A549 (cell line): ENCODE data around the gene ARL5C. TPM values are rescaled to one million over a fixed set of nuclear protein-coding genes. Genes with fewer than 3 reads are reported as not detected.
A peak's percentile ranks its signal among the peaks of the same experiment; 100 is the strongest.

Experiments
- ATAC-seq, 2 experiments: fragments of 200-7000 bp in 1 of 2; fragments of >200 bp in 1 of 2; cut with Nextera tagmentation in 1 of 2; cut with Tn5 transposase in 1 of 2; 3 replicates each; pipeline versions ENCODE4 v1.8.0 to v1.9.1; 2018 to 2020; ENCODE audit warnings: mild to moderate bottlenecking in 1 of 2, moderate library complexity in 1 of 2
- CTCF ChIA-PET: fragments of 300-600 bp; sonication (Branson Sonifier 250); formaldehyde crosslinking; extraction: SDS; loops from one replicate; lab custom pipeline; 2021; ENCODE audit warnings: antibody characterized with exemption, inconsistent platforms; lab: Yijun Ruan, JAX
- POLR2A ChIA-PET: fragments of 350-600 bp; formaldehyde crosslinking; extraction: SDS; loops from one replicate; lab custom pipeline; 2021; ENCODE audit warnings: antibody characterized with exemption, inconsistent platforms; lab: Yijun Ruan, JAX
- DNase-seq, 2 experiments: peaks; one replicate each; pipeline versions ENCODE4 v3.0.0 to v3.0.0-alpha.2; 2011 to 2016; ENCODE audit warnings: low read depth in 1 of 2, low spot score in 1 of 2
- FAIRE-seq: peaks from 2 replicates; lab custom pipeline; 2011; peaks lifted over from hg19 to GRCh38; lab: Jason Lieb, UNC
- H3K27ac ChIP-seq, 2 experiments: fragments of >200 bp; sonication (Bioruptor Twin); formaldehyde crosslinking; 3 replicates each; pipeline ENCODE4 v1.5.1; 2016 to 2017
- H3K4me1 ChIP-seq: fragments of >200 bp; sonication (Bioruptor Twin); formaldehyde crosslinking; 3 replicates; pipeline ENCODE4 v1.6.1; 2016
- H3K4me2 ChIP-seq: fragments of >200 bp; sonication (Bioruptor Twin); formaldehyde crosslinking; 3 replicates; pipeline ENCODE4 v1.6.1; 2016
- H3K4me3 ChIP-seq: fragments of >200 bp; sonication (Bioruptor Twin); formaldehyde crosslinking; 3 replicates; pipeline ENCODE4 v1.5.1; 2016
- H3K9me3 ChIP-seq: fragments of >200 bp; sonication (Bioruptor Twin); formaldehyde crosslinking; 3 replicates; pipeline ENCODE4 v1.6.1; 2016
- BCL3 ChIP-seq: fragments of >200 bp; sonication (Bioruptor Twin); formaldehyde crosslinking; IDR thresholded peaks from 3 replicates; pipeline ENCODE4 v1.6.1; 2016
- BHLHE40 ChIP-seq: IDR thresholded peaks from 2 replicates; pipeline ENCODE4 v1.6.1; 2012; ENCODE audit warnings: low read depth, low read length, inconsistent platforms
- CTCF ChIP-seq: fragments of >200 bp; sonication (Bioruptor Twin); formaldehyde crosslinking; IDR thresholded peaks from 3 replicates; pipeline ENCODE4 v1.5.1; 2016
- JUN ChIP-seq, 2 experiments: fragments of >200 bp; sonication (Bioruptor Twin); formaldehyde crosslinking; IDR thresholded peaks; 2 replicates in 1 of 2; 3 replicates in 1 of 2; pipeline ENCODE4 v1.6.1; 2016 to 2017
- JUNB ChIP-seq: fragments of >200 bp; sonication (Bioruptor Twin); formaldehyde crosslinking; IDR thresholded peaks from 2 replicates; pipeline ENCODE4 v1.6.1; 2016
- KDM5A ChIP-seq: fragments of 200-600 bp; sonication (generic); IDR thresholded peaks from 2 replicates; pipeline ENCODE4 v1.6.1; 2016; ENCODE audit warnings: antibody characterized with exemption, mild to moderate bottlenecking
- MAX ChIP-seq: IDR thresholded peaks from 2 replicates; pipeline ENCODE4 v1.6.1; 2012
- PBX3 ChIP-seq: IDR thresholded peaks from 2 replicates; pipeline ENCODE4 v1.6.1; 2012
- POLR2A ChIP-seq: IDR thresholded peaks from 2 replicates; pipeline ENCODE4 v1.6.1; 2012; ENCODE audit warnings: mild to moderate bottlenecking, low read length
- REST ChIP-seq: fragments of 200-600 bp; sonication (generic); IDR thresholded peaks from 2 replicates; pipeline ENCODE4 v1.6.1; 2016; ENCODE audit warnings: antibody characterized with exemption, mild to moderate bottlenecking, moderate library complexity
- TFCP2L1 ChIP-seq: fragments of 250-450 bp; sonication (Bioruptor Pico); IDR thresholded peaks from 2 replicates; pipeline ENCODE4 v1.5.0; 2021; ENCODE audit warnings: mild to moderate bottlenecking
- ZSCAN20 ChIP-seq: fragments of 250-450 bp; sonication (Bioruptor Pico); IDR thresholded peaks from 2 replicates; pipeline ENCODE4 v1.8.0; 2022; ENCODE audit warnings: mild to moderate bottlenecking, moderate library complexity
- WGBS: methylation state at CpG from one replicate; pipeline ENCODE4 v1.1.6; 2017; ENCODE audit errors: missing lambda C conversion rate; 5-methylcytosine and 5-hydroxymethylcytosine counted together
- polyA plus RNA-seq, 4 experiments: library from polyadenylated mRNA; depleted of rRNA in 3 of 4; stranded (reverse); fragments of >200 nt; fragmentation: RNase III in 1 of 4; extraction: RNeasy Plus Mini Kit Qiagen cat#74134 plus additional on column Dnase treatment in 1 of 4; gene quantifications; 2 replicates in 3 of 4; 3 replicates in 1 of 4; pipeline ENCODE4 v1.2.3, GENCODE V29; 2011 to 2017

The ARL5C gene
- polyA plus RNA-seq, 2 of the 4 experiments (the other 2 are of a cell fraction) = not detected

- no peak for FAIRE-seq
- CTCF ChIA-PET = interaction anchor here (0.6 to 31.5 kb wide), 8 partner anchors 14 to 214 kb away, joined by 3 to 1140 read pairs (median 3); no protein-coding TSS in a partner anchor
- peak within 1 kb of the TSS; percentile 96 for H3K4me3 ChIP-seq
These were observed 31.6 kb upstream of the ARL5C start, which contains the start of gene CACNB1 for GRCh38 chr17:39197380-39198185. TSS of gene CACNB1 (minus strand) at chr17:39197669. CDS start at chr17:39197495, 174 bp downstream.

More at GRCh38 chr17:39197380-39198185, 31.6 kb upstream of the ARL5C start, which contains the start of gene CACNB1:
- POLR2A ChIA-PET = interaction anchor here (0.6 to 2.6 kb wide), 2 partner anchors 33 to 155 kb away, joined by 6 read pairs; no protein-coding TSS in a partner anchor
- 1% methylated on average over 27 of the region's 55 CpGs for WGBS
- no peak for TF ChIP-seq ZSCAN20 (CRISPR knock-in tag)
- TF ChIP-seq PBX3 = no peak
- TF ChIP-seq KDM5A = no peak
- TF ChIP-seq JUN (IDR thresholded peaks at IDR 0.05) = peak; percentile 43 to 71; a peak in 3 of 5 replicates
- no peak for TF ChIP-seq REST
- no peak for TF ChIP-seq BHLHE40
- peak; percentile 79 for TF ChIP-seq POLR2A
- TF ChIP-seq CTCF = no peak
- peak; percentile 47; the same call in 1 of the 3 replicates for TF ChIP-seq BCL3
- TF ChIP-seq JUNB = no peak
- peak; percentile 51 for TF ChIP-seq MAX
- TF ChIP-seq TFCP2L1 (CRISPR knock-in tag) = no peak
- ATAC-seq (peak; percentile 67 to 83), DNase-seq (peak; percentile 78 to 95)
- H3K4me2 ChIP-seq = peak within 1 kb of the TSS; percentile 99
- H3K4me1 ChIP-seq = peaks cover 49% of the 10 kb centered on the region
- H3K9me3 ChIP-seq = no peaks in the 10 kb centered on the region
- peak within 1 kb of the TSS; percentile 94 to 96 for H3K27ac ChIP-seq
